ENCODE measurements around the gene RBM20.
A peak's percentile ranks its signal among the peaks of the same experiment; 100 is the strongest.
"Not testable (repeated sequence)": the region's sequence is repeated elsewhere in the genome, so short reads cannot be mapped to it uniquely, and the experiment has no call there.

Gene RBM20

DNA sequence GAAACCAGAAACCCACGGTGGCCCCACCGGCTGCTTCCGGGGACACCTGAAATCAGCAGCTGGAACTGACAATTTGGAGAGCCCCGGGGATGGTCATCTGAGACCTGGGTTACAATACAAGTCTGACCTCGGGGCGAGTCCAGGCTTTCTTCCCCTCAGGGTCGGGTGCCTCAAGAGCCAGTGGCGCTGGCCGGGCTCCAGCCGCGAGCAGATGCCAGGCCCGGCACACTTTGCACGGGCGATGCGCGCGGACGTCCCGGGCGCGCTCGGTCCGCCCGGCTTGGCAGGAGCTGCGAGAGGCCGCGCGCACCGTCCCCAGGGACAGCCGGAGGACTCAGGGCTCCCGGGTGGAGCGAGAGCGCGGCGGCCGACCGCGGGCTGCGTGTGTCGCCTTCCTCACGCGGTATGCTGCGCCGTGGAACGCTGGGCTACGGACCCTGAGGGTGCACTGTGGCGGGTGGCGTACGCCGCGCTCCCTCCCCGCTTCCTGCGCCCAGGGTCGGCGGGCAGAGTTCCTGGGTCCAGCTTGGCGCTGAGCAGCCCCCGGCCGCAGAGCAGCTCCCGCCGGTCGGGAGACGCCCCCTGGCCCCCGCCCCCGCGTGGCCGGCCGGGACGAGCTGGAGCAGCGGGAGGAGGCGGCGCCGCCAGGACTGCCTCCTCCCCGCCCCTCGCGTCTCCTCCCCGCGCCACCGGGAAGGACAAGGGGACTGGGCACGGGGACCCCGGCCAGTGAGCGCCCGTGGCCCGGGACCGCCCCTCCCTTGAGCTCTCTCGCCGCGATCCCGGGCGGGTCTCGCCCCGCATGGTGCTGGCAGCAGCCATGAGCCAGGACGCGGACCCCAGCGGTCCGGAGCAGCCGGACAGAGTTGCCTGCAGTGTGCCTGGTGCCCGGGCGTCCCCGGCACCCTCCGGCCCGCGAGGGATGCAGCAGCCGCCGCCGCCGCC, at the start of gene RBM20:
RBM20 (plus strand) TSS at position 684 of the 945 bp plus-strand sequence; CDS start at position 803, 119 bp downstream.
- DNase-seq = peak; percentile 41

DNA sequence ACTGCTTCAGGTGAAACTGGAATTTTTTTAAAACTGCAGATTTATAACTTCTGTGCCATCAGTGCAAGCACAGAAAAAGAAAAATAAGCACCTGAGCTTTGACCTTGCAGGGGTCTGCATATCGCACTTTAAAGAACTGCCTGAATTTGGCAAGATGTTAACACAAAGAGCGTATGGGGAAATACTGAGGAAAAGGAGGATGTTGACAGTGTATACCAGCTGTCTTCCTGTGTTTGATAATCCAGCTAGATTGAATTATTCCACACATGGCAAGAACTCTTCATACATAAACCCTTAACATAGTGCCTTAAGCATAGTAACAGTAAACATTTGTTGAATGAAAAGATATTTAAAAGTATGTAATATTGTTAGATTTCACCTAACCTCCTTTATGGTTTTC, 46.7 kb upstream of the RBM20 start:
- no peak for DNase-seq

DNA sequence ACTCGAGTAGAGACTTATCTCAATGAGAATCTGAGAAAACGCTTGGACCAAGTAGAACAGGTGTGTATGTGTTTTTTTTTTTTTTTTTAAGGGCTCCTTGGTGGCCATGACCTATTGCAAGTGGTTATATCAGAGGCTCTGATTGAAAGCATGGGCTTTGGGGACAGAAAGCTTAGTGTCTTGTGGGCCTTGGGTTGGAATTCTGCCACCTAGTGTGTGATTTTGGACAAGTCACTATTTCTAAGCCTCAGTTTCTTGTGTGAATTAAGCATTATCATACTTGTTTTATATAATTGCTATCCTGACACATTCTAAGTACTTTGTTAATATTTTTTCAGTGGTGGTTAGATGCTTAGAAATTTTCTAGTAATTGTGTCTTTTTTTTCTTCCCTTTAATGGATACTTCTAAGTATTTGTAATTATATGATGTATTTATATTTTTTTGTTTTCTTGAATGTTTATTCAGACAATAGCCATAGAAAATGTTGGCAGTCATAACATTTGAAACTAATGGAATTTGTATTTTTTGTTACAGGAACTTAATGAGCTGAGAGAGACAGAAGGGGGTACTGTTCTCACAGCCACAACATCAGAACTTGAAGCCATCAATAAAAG, 43.5 kb upstream of the RBM20 start:
- peak; percentile 65 for DNase-seq

DNA sequence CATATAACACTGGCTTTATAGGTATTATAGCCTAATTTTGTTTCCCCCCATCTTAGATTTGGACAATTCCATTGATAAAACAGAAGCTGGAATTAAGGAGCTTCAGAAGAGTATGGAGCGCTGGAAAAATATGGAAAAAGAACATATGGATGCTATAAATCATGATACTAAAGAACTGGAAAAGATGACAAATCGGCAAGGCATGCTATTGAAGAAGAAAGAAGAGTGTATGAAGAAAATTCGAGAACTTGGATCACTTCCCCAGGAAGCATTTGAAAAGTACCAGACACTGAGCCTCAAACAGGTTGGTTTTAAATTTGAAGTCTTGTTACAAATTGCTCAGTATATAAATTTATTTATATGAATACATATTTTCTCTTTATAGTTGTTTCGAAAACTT, 42.6 kb upstream of the RBM20 start:
- no peak for DNase-seq

DNA sequence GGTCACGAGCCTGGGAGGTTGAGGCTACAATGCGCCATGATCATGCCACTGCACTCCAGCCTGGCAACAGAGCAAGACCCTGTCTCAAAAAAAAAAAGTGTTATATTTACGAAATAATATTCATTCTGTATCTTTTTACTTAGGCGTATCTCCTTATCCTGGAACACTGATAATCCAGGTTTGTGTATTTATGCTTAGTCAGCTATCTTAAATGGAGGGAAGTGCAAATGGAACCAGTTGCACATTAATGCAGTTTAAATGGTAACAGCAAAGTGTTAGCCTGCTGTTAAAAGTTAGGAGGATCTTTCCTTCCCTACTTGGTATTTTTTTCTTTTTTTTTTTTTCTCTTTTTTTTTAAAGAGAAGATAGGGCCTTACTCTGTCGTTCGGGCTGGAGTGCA, 36.0 kb upstream of the RBM20 start:
- no peak for DNase-seq

DNA sequence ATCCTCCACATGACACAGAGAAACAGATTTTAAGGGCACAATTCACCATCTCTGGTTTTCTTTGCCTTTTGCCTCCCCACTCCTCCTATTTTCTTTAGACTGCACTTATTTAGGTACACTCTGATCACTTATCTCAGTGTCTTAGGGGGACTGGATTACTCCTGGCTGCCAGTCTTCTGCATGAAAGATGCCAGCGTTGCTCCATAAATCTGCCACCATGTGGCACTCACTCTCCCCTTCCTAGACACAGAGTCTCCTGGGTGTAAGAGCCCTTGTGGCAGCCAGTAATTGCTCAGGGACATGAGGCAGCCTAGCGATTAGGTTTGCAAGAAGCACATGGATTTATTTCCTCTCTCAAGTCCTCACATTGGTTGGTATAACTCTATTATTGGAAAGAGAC, 34.5 kb upstream of the RBM20 start:
- peak; percentile 16 for DNase-seq

DNA sequence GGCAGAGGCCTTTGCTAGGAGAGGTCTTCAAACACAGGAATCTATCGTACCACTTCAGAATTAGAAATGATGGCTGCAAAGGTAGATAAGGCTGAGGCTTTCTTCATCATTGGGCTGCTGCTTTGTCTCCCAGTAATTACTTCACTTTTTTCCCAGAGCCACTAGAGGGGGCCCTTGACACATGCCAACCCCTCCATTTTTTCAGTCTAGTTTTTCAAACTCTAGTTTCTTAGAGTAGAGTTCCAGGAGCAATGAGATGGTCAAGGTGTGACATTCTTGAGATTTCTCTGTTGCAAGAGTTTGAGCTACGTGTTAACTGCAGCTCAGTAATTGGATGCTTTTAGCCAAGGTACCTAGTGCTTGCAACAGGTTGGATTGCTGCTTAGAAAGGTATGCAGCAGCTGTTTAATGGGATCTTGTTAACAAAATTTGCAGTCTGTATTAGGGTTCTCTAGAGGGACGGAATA, 33.8 kb upstream of the RBM20 start:
- DNase-seq = peak; percentile 65

DNA sequence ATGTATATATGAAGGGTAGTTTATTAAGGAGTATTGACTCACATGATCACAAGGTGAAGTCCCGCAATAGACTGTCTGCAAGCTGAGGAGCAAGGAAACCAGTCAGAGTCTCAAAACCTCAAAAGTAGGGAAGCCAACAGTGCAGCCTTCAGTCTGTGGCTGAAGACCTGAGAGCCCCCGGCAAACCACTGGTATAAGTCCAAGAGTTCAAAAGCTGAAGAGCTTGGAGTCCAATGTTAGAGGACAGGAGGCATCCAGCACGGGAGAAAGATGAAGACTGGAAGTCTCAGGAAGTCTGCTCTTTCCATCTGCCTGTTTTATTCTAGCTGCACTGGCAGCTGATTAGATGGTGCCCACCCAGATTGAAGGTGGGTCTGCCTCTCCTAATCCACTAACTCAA, 33.4 kb upstream of the RBM20 start:
- DNase-seq = not testable (repeated sequence)

DNA sequence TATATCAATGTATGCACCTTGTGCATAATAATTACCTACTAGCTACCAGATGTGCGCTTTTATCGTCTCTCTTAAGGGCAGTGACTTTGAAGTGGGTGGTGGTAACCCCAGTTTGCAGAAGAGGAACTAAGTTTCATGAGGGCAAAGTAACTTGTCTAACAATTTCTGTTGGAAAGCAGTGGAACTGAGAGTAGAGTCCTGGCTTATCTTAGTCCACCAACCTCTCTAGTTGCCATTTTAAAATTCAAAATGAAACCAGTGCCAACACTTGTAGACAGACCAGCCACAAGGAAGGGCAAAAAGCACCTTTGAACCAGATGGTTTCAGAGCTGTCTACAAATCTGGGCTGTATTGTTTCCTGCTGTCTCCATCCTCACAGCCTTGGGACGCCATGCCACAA, 32.0 kb upstream of the RBM20 start:
- DNase-seq = no peak

DNA sequence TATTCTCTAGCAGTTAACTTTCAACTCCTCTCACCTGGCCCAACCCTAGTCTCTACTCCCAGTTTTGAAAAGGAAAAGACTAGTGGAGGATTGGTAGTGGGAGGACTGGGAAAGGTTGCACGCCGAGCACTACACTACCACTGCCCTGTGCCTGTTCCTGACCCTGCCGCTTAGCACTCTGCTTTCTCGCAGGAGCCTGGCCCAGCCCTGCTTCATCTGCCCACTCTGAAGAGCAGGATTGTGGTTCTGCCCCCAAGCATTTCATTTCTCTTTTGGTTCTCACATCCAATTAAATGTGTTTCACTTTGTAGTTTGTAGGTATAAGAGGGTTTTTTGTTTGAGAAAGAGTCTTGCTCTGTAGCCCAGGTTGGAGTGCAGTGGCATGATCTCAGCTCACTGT, 31.5 kb upstream of the RBM20 start:
- no peak for DNase-seq

DNA sequence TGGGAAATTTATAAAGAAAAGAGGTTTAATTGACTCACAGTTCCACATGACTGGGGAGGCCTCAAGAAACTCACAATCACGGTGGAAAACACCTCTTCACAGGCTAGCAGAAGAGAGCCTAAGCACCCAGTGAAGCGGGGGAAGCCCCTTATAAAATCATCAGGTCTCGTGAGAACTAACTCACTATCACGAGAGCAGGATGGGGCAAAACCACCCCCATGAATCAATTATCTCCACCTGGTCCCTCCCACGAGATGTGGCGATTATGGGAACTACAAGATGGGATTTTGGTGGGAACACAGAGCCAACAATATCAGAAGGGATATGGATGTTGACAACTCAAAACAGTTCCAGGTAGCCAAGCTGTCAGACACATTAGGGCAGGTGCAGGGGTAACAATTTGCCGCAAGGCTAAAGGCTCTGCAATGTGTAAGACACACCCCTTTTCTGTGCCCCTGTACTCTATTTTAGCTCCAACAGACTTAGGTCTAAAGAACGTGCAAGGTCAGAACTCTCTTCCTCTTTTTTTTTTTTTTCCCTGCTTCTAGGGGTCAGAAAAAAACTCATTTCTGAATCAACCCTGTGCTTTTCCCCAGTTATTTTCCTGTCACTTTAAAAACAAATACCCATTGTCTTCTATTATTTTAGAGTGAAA, 30.7 kb upstream of the RBM20 start:
- DNase-seq = no peak

DNA sequence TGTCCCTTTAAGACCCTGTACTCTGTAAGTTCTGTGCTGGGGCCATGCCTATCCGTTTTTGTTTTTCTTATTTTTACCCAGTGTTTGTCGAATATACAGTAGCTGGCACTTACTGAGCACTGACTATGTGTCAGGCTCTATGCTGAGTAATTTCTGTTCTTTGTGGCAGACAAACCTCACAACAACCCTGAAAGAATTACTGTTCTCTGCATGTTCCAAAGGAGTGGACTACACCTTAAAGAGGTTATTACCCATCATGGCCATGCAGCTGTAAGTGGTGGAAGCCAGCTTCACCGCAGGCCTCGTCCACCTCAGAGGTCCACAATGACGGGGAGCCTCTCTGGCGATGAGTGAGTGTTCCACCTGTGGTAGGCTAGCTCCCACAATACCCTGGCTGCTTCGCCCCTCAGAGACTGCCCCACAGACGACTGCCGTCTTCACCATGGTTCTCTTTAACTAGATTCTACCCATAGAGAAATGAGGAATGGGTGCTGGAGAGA, 30.1 kb upstream of the RBM20 start:
- no peak for DNase-seq

DNA sequence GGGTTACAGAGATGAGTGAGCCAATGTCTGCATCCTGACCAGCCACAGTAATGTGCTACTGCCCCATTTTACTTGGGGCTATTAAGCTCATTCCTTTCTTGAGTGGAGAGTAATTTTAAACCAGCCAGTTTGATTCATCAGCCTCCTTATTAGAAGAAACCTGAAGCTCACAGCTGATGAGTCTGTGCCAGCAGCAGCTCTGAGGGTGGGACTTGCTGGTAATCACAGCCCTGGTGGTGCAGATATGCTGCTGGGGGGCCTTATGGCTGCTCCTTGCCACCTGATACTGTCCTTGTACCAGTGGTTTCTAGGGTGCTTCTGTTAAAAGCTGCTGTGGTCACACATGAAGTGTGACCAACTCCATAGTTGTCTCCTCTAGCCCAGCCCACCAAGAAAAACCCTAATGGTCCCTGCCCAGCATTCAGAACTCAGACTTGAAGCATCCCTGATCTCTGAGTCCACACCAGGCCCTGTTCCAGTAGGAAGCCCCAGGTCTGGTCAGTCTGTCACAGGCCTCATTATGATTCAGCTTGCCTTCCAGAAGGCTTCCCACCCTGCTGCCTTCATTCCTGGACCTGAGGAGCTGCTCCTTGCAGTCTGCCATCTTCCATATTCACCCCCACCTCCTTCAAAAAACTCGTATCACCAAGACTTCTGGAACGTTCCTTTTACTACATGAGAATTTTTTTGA, 28.9 kb upstream of the RBM20 start:
- peak; percentile 17 for DNase-seq

DNA sequence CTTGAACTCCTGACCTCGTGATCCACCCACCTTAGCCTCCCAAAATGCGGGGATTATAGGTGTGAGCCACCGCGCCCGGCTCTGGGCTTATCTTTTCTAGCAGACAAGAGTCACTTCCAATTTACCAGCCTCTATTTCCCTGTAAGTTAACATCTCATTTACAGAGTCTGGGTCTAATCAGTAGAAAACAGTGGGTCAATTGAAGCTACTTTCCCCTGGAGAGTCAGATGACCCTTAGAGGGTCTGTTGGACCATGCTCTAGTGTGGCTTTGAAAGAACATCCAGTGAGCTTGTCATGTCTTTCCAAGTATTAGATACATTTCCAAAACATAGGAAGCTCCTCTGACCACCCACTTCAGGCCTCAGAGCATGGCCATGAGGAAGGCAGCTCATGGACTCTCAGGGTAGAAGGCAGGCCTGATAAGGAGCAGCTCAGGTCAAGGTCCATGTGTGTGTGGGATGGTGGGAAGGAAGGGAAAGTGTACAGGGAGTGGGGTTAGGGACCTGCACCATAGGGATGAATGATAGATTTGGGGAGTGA, 27.6 kb upstream of the RBM20 start:
- DNase-seq = no peak

DNA sequence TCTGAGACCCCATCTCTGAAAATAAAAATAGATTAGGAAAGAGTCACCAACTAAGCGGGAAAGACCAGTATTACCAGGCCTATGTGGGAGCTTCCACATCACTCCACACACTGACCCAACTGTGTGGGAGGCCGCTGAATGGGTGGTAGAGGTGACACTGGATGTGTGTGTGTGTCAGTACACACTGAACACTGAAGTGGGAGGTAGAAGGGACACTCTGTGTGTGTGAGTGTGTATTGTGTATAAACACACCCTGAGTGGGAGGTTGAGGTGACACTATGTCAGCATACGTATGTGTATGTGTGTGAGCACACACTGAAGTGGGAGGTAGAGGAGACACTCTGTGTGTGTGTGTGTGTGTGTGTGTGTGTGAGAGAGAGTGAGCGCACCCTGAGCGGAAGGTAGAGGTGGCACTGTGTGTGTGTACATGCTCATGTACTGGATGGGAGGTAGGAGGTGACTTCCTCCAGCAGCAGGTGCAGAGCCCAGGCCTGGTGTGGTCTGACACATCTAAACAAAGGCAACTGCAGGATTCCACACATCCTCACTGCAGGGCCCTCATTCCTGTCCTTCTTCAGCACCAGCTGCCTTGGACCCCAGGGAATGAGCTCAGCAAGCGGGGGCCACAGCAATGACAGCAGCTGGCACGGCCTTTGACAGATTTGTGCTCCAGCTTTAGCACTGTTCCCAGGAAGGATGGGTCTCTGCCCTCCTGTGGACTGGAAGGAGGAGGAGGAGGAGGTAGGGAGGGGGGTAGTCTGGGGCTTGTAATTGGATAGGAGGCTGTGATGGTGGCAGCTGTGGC, 26.5 kb upstream of the RBM20 start:
- DNase-seq = no peak

DNA sequence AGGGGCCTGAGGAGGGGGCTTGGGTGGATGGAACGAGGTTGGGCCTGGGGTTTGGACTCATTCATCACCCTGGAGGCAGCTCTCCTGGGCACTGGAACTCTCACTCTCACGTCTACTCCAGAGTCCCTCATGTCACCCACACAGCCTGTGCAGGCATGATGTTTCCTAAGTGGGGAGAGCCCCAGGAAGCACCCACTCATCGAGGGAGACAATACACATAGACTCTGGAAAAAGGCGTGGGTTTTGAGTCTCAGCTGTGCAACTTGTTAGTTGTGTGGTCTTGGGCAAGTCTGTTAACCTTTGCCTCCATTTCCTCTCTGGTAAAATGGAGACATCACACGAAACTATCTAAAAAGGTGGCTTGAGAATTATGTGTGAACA, 25.9 kb upstream of the RBM20 start:
- DNase-seq = no peak

DNA sequence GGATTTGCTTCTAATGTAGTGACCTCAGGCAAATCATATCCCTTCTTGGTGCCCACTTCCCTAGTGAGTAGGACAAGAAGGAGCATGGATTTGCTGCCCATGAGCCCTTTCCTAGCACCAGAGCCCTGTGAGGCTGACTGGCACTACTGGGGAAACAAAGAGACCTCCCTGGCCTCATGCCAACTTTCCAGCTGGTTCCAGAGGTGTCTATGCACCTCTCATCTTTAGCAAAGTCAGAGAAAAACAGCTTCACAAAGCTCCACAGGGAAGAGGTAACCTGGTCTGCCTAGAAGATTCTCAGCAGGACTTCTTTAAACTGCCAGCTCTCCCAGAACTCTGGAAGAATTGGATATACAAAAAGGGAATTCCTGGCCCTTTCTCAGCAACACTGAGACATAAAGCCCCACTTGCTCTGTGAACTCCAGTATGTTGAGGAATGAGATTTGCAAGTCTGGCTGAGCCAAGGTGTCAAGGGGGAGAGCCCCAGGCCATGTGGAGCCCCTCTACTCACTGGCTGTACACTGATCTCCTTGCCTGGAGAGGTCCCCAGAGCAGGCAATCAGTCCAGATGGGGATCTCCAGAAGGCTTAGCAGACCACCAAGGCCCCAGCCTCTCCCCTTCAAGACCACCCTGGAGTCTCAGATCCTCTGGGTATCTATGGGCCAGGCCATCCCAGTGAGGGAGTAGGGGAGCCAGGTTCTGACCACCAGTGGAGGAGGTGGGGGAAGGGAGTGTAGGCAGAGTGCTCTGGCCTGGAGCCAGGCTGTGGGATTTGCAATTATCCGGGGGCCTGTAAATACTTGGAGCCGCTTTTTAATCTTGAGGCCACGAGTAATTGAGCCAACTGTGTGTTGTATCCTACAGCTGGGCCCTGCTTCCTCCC, 24.4 kb upstream of the RBM20 start:
- DNase-seq = no peak

DNA sequence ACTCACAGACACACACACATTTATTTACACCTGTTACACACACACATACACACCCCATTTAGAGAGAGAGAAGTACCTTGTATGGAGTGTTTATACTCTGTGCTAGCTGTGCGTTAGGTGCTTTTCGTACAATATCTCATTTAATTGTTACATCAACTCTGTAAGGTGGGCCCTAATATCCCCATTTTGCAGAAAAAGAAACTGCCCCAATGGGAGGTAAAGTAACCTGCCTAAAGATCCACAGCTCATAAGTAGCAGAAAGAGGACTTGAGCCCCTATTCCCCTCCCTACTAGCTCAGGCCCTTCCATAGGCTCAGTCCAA, 23.8 kb upstream of the RBM20 start:
- no peak for DNase-seq

DNA sequence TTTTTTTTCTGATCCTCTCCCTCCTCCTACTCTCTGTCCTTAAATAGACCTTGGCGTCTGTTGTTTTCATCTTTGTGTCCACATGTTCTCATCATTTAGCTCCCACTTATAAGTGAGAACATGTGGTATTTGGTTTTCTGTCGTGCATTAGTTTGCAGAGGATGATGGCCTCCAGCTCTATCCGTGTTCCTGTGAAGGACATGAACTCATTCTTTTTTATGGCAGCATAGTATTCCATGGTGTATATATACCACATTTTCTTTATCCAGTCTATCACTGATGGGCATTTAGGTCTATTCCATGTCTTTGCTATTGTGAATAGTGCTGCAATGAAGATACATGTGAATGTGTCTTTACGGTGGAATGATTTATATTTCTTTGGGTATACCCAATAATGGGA, 20.8 kb upstream of the RBM20 start:
- not testable (repeated sequence) for DNase-seq

DNA sequence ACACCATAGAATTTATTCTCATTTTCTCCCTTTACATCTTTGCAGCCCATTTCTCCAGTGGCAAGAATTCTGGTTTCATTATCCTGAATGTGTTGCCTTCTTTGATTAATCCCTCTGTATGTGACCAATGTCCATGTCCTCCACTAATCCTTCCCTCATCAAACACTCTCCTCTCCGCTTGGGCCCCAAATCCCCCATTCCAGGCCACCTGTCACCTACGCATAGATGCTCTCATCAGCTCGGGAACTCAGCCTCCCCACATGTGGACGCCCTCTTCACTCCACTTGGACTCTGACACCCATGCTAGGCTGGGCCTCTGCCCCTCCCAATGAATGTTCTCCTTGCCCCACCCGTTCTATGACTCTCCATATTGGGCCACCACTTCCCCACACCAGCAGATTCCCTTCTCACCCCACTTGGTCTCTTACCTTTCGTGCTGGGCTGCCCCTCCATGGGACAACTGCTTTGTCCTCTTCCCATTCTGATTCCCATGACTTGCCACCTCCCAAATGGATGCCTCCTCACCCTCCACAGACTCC, 18.7 kb upstream of the RBM20 start:
- DNase-seq = no peak

Measured in EL (cell line).